Measurements from ENCODE around the gene PIK3R5. TPM values are rescaled to one million over a fixed set of nuclear protein-coding genes. Genes with fewer than 3 reads are reported as not detected.
"Not testable (repeated sequence)": the region's sequence is repeated elsewhere in the genome, so short reads cannot be mapped to it uniquely, and the experiment has no call there.

Gene PIK3R5
- total RNA-seq, 1 experiment from 2014 or later: 5.9 TPM

GRCh38 chr17:8856869-8857575, 108.5 kb downstream of the PIK3R5 start:
- Mint-ChIP-seq H3K4me1 (peaks cover 41% of the 10 kb centered on the region), H3K4me3 (no peak overlapping the region), H3K9me3 (no peaks in the 10 kb centered on the region), H3K27me3 (ENCODE audit: low read depth) (no peaks in the 10 kb centered on the region; the same call in 1 of the 2 replicates), H3K27ac (0 out of 2 replicates have a peak overlapping the region, but pooled peaks have one; percentile 63), H3K36me3 (no peaks in the 10 kb centered on the region)
- CTCF ChIA-PET: interaction anchor here (0.7 to 1.7 kb wide), 5 partner anchors 19 to 1033 kb away, joined by 3 to 7 read pairs (median 5); partner anchors contain the start of gene MFSD6L
- no peak for DNase-seq (ENCODE audit: low spot score)
- no peak for ATAC-seq
- POLR2A ChIA-PET: no interaction called here
- TF ChIP-seq ZNF263 (CRISPR knock-in tag; IDR thresholded peaks at IDR 0.05; ENCODE audit: low read depth) (no peak), NFE2L1 (CRISPR knock-in tag; IDR thresholded peaks at IDR 0.05) (no peak), CREB1 (CRISPR knock-in tag; IDR thresholded peaks at IDR 0.05) (no peak), SOX15 (CRISPR knock-in tag; IDR thresholded peaks at IDR 0.05) (no peak), ZNF121 (CRISPR knock-in tag; IDR thresholded peaks at IDR 0.05) (no peak), IRF2 (CRISPR knock-in tag; IDR thresholded peaks at IDR 0.05; ENCODE audit: borderline replicate concordance, low read depth) (no peak), MXD4 (CRISPR knock-in tag; IDR thresholded peaks at IDR 0.05; ENCODE audit: borderline replicate concordance) (no peak), FOXP4 (CRISPR knock-in tag; IDR thresholded peaks at IDR 0.05) (no peak), ZNF532 (CRISPR knock-in tag; IDR thresholded peaks at IDR 0.05; ENCODE audit: borderline replicate concordance) (no peak), ATF3 (CRISPR knock-in tag; conservative IDR thresholded peaks at IDR 0.05) (no peak), ZNF396 (CRISPR knock-in tag; IDR thresholded peaks at IDR 0.05; ENCODE audit: borderline replicate concordance) (no peak), NR3C1 (CRISPR knock-in tag; conservative IDR thresholded peaks at IDR 0.05; ENCODE audit: low read depth) (no peak), E2F5 (CRISPR knock-in tag; IDR thresholded peaks at IDR 0.05) (no peak), NFYB (CRISPR knock-in tag; conservative IDR thresholded peaks at IDR 0.05; ENCODE audit: low read depth) (no peak), NR2C2 (CRISPR knock-in tag; IDR thresholded peaks at IDR 0.05) (no peak), ZNF317 (CRISPR knock-in tag; IDR thresholded peaks at IDR 0.05; ENCODE audit: borderline replicate concordance, low read depth) (no peak), ZNF423 (CRISPR knock-in tag; IDR thresholded peaks at IDR 0.05) (no peak)
- TF ChIP-seq, protein P1, sequence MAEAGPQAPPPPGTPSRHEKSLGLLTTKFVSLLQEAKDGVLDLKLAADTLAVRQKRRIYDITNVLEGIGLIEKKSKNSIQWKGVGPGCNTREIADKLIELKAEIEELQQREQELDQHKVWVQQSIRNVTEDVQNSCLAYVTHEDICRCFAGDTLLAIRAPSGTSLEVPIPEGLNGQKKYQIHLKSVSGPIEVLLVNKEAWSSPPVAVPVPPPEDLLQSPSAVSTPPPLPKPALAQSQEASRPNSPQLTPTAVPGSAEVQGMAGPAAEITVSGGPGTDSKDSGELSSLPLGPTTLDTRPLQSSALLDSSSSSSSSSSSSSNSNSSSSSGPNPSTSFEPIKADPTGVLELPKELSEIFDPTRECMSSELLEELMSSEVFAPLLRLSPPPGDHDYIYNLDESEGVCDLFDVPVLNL (CRISPR knock-in tag; IDR thresholded peaks at IDR 0.05; ENCODE audit: borderline replicate concordance, low read depth): no peak
- TF ChIP-seq, protein P2, sequence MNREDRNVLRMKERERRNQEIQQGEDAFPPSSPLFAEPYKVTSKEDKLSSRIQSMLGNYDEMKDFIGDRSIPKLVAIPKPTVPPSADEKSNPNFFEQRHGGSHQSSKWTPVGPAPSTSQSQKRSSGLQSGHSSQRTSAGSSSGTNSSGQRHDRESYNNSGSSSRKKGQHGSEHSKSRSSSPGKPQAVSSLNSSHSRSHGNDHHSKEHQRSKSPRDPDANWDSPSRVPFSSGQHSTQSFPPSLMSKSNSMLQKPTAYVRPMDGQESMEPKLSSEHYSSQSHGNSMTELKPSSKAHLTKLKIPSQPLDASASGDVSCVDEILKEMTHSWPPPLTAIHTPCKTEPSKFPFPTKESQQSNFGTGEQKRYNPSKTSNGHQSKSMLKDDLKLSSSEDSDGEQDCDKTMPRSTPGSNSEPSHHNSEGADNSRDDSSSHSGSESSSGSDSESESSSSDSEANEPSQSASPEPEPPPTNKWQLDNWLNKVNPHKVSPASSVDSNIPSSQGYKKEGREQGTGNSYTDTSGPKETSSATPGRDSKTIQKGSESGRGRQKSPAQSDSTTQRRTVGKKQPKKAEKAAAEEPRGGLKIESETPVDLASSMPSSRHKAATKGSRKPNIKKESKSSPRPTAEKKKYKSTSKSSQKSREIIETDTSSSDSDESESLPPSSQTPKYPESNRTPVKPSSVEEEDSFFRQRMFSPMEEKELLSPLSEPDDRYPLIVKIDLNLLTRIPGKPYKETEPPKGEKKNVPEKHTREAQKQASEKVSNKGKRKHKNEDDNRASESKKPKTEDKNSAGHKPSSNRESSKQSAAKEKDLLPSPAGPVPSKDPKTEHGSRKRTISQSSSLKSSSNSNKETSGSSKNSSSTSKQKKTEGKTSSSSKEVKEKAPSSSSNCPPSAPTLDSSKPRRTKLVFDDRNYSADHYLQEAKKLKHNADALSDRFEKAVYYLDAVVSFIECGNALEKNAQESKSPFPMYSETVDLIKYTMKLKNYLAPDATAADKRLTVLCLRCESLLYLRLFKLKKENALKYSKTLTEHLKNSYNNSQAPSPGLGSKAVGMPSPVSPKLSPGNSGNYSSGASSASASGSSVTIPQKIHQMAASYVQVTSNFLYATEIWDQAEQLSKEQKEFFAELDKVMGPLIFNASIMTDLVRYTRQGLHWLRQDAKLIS (CRISPR knock-in tag; IDR thresholded peaks at IDR 0.05; ENCODE audit: borderline replicate concordance): no peak

DNA sequence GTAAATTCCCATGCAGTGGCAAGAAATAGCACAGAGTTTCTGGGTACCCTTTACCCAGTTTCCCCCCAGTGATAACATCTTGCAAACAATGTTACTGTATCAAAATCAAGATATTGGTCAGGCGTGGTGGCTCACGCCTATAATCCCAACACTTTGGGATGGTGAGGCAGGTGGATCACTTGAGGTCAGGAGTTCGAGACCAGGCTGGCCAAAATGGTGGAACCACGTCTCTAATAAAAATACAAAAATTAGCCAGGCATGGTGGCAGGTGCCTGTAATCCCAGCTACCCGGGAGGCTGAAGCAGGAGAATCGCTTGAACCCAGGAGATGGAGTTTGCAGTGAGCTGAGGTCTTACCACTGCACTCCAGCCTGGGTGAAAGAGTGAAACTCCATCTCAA, 109.3 kb downstream of the PIK3R5 start:
- H3K4me3 Mint-ChIP-seq; POLR2A ChIA-PET; DNase-seq (ENCODE audit: low spot score); H3K9me3 Mint-ChIP-seq; H3K36me3 Mint-ChIP-seq; H3K27me3 Mint-ChIP-seq (ENCODE audit: low read depth); H3K27ac Mint-ChIP-seq; ATAC-seq: not testable (repeated sequence)
- CTCF ChIA-PET: interaction anchor here (1.4 kb wide), 1 partner anchor 24 kb away, joined by 6 read pairs; no protein-coding TSS in a partner anchor
- H3K4me1 Mint-ChIP-seq: peaks cover 41% of the 10 kb centered on the region

All from WTC11 (cell line).